GF-D8 (cell line): ENCODE results near the gene CCDC85C.

Source experiments
- DNase-seq: peaks from one replicate; lab custom pipeline; 2025; lab: John Stamatoyannopoulos, UW

CCDC85C gene

DNA sequence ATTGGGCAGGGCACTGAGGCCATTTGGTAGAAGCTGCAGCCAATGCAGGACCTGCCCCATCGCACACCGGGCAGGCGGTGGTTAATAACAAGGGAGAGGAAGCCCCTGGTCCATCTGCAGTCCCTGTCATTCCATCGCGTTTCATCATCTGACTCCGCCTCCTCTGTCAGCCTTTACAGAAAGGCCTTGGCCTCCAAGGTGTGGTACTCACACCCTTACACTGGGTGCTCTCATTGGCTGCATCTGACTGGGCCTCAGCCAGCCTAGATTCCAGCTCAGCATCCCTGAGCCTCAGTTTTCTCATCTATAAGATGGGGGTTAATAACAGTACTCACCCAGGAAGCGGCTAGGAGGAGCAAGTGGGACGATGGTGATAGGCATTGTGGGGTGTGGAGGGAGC, 26.2 kb upstream of the CCDC85C start:
- DNase-seq, result no peak

- DNase-seq, result no peak
Observed at GRCh38 chr14:99628887-99629618, 25.0 kb upstream of the CCDC85C start.

GRCh38 chr14:99627510-99628381, 23.7 kb upstream of the CCDC85C start:
- DNase-seq, result no peak

DNA sequence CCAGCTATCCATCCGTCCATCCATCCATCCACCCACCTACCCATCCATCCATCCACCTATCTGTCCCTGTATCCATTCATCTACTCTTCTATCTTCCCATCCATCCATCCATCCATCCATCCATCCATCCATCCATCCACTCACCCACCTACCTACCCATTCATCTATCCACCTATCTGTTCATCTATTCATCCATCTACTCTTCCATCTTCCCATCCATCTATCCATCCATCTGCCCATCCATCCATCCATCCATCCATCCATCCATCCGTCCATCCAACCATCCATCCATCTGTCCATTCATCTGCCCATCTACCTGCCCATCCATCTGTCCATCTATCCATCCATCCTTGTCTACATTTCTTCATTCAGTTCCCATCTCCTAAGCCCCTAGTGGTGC, 23.1 kb upstream of the CCDC85C start:
- DNase-seq, result no peak

DNA sequence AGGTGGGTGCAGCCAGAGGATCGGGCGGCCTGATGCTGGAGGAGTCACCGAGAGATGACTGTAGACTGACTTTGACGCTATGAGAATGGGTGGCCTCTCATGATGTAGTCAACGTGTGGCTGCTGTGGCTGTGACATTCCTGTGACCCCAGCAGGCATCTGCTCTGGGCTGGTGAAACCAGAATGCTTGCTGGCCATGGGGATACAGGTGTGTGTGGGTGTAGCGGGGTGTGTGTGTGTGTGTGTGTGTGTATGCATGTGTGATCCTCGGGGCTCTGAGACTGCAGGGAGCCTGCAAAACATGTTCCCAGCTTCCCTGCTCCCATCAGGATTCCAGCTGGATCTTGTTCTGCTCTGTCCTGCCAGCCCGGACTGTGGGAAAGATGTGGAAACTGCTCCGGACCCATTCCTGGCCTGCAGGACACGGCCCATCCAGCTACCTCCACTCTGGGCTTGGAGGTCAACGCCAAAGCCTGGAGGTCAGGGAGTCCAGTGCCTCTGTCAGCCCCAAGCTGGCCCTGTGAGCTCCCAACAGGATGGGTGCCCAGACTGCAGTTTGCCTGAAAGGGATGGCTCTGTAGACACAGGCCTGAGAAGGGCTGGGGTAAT, 22.1 kb upstream of the CCDC85C start:
- no peak for DNase-seq

DNA sequence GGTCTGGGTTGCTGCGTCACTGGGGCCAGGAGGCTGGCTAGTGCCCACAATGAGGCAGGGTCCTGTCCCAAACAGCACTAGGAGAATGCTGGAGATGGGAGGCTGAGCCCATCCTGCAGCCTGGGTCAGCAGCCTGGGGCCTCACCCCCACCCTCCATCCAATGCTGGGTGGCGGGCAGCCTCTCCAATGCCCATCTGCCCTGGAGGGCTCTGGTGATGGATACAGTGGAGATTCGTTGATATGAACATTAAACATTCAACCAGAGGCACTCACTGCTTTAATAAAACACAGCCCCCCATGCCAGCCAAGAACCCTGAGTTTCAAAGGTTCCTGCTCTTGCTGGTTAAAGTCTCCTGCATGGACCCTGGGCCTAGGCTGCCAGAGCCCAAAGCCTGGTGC, 21.5 kb upstream of the CCDC85C start:
- DNase-seq, result no peak

DNA sequence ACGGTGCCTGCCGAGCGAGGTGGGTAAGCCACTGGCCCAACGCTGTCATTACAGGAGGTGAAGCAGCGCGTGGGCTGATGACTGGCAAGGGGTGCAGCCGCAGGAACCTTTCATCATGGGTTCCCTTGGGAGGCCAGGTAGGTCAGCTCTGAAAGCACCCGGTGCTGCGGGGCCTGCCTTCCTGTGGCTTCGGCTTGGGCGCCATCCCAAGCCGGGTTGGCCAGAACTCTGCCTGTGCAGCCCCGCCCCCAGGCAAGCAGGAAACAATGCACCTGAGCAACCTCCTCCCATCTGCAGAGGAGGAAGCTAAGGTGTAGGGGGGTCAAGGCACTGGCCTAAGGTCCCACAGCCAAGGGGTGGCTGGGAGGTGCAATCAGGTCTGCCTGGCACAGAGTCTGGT, 21.0 kb upstream of the CCDC85C start:
- no peak for DNase-seq

- DNase-seq, result no peak
Observed at GRCh38 chr14:99624024-99624423, 20.0 kb upstream of the CCDC85C start.

GRCh38 chr14:99621948-99622347, 17.9 kb upstream of the CCDC85C start:
- no peak for DNase-seq

DNA sequence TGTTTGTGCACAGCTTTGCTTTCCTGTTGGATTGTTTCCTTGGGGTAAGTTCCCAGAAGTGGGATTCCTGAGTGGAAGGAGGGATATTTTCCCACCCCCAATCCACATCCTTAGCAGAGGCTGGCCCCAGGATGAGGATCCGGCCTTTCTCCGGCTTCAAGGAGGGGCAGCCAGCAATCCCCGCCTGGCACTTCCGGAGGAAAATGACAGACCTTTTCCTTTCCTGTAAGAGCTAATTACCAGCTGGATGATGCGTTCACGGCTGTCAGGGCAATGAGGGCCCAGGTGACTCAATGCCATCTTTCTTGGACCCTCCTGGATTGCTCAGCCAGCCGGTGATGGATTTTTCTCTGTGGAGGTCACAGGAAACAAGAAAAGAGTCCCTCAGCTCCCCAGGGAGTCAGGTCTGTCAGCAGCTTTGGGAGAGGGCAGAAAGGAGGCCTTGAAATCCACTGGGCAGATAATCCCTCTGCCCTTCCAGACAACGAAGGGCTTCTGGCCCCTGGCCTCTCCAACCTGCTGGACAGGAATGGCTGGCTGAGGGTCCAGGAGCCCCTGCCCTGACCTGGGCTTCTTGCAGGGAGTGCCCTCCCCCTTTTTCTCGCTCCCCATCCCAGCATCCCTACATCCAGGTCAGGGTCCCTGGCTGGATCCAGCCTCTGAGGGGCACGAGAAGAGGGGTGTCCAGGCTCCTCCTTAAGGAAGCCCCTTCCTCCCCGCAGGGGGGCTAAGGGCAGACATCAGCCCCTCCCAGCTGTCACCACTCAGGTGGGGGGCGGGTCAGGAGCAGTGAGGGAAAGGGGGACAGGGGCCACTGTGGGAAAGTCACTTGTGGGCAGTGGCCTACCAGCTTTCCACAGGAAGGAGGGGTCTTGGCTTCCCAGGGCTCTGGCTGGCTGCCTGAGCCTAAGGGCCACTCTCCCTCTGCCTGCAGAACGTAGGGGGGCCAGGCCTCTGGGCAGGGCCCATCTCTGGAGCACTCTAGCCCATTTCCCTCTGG, 16.1 kb upstream of the CCDC85C start:
- no peak for DNase-seq

GRCh38 chr14:99616832-99617800, 13.1 kb upstream of the CCDC85C start:
- no peak for DNase-seq

GRCh38 chr14:99615497-99616157, 11.6 kb upstream of the CCDC85C start:
- no peak for DNase-seq

DNA sequence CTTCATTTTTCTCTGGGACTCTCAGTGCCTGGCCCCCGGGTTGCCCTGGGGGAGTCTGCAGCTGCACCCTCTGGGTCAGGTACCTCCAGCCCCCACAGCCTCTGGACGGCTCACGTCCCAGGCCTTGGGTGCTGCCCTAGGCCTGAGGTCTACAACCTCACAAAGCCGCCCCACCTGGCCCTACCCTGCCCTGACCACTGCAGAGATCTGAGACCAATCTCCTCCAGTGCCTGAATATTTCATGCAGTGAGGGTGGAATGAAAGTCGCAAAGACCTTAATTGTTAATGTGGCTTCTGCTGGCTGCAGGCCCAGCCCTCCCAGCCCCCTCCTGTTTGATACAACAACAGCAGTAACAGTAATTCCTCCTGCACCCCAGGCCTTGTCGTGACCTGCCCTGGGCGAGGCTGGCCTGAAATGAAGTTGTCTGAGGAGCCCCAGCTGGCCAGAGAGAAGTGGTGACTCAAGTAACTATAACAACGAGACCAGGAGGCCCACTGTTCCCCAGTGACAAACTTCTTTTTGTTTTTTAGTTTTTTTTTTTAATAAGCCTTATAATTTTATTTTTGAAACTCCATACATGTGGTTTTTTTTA, 8.8 kb upstream of the CCDC85C start:
- no peak for DNase-seq

GRCh38 chr14:99612071-99612737, 8.2 kb upstream of the CCDC85C start:
- no peak for DNase-seq

- DNase-seq, result no peak
Observed at GRCh38 chr14:99611646-99612045, 7.6 kb upstream of the CCDC85C start.

DNA sequence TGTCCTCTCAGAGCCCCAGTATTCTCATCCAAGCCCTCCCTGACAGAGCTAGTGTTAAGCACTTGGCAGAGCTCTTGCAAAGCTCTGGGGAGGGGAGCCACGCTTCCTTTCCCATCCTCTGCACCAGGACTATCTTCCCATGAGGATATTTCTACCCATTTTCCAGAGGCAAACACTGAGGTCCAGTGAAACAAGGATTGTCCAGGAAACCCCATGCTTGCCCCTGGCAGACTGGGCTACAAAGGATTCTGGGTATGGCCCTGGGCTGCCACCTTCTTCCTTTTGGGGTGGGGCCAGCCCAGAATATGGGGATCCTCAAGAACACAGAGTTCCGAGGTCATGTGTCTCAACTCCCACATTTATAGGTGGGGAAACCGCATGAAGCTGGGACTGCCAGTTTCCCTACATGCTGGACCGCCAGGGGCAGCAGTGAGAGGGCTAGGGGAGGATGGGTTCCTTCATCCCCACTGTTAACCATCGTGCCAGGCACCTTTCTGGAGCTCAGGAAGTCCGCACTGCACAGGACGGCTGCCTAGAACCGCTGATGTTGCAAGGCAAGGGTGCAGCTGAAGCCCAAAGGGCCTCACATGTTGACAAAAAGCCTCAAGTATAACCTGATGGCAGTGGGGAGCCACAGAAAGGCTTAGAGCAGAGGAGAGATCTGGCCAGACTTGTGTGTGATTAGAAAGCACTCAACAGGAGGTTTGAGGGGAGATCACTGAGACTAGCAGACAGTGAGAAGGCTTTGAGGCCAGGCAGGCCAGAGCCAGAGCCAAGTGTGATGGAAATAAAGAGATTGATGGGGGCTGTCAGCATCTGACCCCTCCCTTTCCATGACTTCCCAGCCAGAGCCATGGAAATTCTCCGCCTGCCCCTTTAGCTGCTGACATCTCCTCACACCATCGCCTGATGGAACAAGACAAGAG, 5.5 kb upstream of the CCDC85C start:
- DNase-seq, result no peak

GRCh38 chr14:99608591-99608990, 4.6 kb upstream of the CCDC85C start:
- no peak for DNase-seq

GRCh38 chr14:99606359-99606758, 2.4 kb upstream of the CCDC85C start:
- no peak for DNase-seq
